GM19193 (cell line): ENCODE results near the gene ELAC1.

Source experiments
- POLR2A ChIP-seq: IDR thresholded peaks from 4 replicates; pipeline ENCODE4 v1.6.1; 2011; ENCODE audit not compliant: insufficient read depth, insufficient read length; ENCODE audit errors: extremely low read depth

The ELAC1 gene

DNA sequence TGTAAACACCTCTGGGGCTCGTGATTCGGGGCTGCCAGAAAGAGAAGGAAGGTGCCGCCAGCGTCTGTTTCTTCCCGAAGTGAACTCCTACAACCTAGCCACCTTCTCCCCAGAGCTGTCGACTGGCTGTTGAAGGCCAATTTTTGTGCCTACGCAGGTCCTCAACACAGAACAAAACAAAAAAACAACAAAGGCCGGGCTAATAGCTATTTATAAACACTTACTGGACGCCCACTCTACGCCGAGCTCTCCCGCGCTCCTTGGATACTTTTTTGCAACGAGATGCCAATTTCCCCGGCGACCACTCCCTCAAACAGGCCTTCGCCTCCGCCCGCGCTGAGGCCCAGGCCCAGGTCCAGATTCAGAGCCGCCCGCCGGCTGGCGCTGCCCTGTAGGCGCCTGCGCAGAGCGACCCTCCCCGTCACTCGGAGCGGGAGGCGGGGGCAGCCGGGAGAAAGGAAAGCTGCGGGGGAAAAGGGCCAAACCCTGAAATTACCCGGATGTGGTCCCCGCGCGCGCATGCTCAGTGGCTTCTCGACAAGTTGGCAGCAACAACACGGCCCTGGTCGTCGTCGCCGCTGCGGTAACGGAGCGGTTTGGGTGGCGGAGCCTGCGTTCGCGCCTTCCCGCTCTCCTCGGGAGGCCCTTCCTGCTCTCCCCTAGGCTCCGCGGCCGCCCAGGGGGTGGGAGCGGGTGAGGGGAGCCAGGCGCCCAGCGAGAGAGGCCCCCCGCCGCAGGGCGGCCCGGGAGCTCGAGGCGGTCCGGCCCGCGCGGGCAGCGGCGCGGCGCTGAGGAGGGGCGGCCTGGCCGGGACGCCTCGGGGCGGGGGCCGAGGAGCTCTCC is 62.1 kb downstream of the ELAC1 start, which contains the start of gene SMAD4:
Gene SMAD4 (plus strand): TSS at position 520 of the 843 bp plus-strand sequence. CDS start 16,834 bp downstream, outside the sequence.
- TF ChIP-seq POLR2A, result peak; percentile 94

DNA sequence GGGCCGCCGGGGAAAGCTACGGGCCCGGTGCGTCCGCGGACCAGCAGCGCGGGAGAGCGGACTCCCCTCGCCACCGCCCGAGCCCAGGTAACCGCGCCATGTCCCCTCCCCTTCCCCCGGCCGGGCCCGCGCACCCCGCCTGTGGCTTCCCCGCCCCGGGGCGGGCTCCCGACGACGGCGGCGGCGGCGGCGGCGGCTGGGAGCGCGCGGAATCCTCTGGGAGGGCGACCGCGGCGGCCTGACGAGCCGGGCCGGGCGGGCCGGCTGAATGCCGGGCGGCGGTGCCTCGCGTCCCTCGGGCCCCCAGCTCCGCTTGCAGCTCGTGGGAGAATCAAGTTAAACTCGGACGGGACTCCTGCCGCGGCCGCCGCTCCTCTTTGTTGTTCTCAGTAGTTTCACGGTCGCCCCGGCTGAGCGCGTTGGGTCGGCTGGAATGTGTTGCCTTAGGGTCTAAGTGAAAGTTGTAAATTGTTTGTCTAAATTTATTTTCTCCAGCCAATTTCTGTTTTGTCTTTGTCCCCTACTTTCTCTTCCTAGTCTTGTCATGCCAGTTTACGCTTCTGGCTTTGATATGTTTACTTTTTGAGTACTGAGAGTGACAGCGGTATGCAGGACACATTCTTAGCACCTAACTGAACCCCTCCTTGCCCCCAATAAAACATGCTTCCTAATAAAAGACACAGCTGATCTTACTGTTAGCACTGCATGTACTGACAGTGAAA is 62.9 kb downstream of the ELAC1 start:
- TF ChIP-seq POLR2A, result no peak

DNA sequence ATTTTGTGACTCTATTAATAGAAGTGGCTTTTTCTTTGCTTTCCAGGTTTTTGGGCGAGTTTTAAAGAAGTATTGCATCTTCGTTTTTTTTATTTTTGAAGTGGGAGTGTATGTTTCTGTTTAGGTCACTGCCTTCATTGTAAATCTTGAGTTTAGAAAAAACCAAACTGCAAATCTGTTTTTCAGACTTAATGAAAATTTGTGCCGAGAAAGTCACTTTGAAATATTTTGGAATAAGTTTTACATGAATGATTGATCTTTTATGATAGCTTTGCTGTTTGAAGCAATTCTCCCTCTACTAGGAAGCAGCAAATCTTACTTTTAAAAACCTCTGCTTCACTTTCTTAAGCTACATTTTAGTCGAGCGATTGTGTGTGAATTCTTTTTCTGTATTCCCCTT is 64.4 kb downstream of the ELAC1 start:
- no peak for TF ChIP-seq POLR2A

DNA sequence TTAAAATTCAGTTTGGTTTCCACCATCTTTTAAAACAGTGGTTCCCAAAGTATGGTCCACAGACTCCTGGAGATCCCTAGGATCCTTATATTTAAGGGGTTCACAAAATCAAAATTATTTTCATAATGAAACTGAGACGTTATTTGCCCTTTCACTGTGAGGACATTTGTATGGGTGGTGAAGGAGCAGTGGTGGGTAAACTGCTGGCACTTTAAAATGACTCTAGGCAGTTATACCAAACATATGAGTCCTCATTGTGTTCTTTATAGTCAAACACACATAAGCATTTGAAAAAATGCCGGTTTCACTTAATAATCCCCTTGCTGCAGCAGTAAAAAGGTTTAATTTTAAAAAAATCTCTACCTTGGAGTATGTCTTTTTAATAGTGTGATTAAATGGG is 69.4 kb downstream of the ELAC1 start:
- no peak for TF ChIP-seq POLR2A
